H7 (cell line): ENCODE results near the gene USP17L15. TPM values are rescaled to one million over a fixed set of nuclear protein-coding genes. Genes with fewer than 3 reads are reported as not detected.
"Not testable (repeated sequence)": the region's sequence is repeated elsewhere in the genome, so short reads cannot be mapped to it uniquely, and the experiment has no call there.

ENCODE experiments used
- DNase-seq: peaks from one replicate; pipeline ENCODE4 v3.0.0; 2012
- H3K27me3 ChIP-seq: 2 replicates; pipeline ENCODE4 v1.6.0; 2011; ENCODE audit warnings: mild to moderate bottlenecking, low read length; ENCODE audit not compliant: control insufficient read depth, insufficient read depth
- H3K36me3 ChIP-seq: replicated peaks from 2 replicates; pipeline ENCODE4 v1.5.1; 2011; ENCODE audit warnings: low read length; ENCODE audit not compliant: control insufficient read depth, insufficient read depth
- H3K4me3 ChIP-seq: 2 replicates; pipeline ENCODE4 v1.5.1; 2011; ENCODE audit warnings: low read depth, mild to moderate bottlenecking, control low read depth, low read length, moderate library complexity; ENCODE audit not compliant: insufficient read depth
- total RNA-seq: library from RNA; depleted of rRNA; stranded (reverse); fragments of >200 nt; shearing (Covaris generic); gene quantifications from 2 replicates; pipeline ENCODE4 v1.2.3, GENCODE V29; 2014; rRNA removed

USP17L15 gene
- total RNA-seq = not detected in 2 replicates

GRCh38 chr4:9234085-9234484 is at the start of gene USP17L15:
Gene USP17L15, plus strand, starts transcription at chr4:9234385. Its CDS starts 0 bp downstream, at chr4:9234385.
- not testable (repeated sequence) for DNase-seq, H3K36me3 ChIP-seq, H3K4me3 ChIP-seq, H3K27me3 ChIP-seq

GRCh38 chr4:9210357-9210756 is 23.8 kb upstream of the USP17L15 start, which contains the start of gene USP17L10:
Gene USP17L10, plus strand, starts transcription at chr4:9210657. Its CDS starts 0 bp downstream, at chr4:9210657.
- not testable (repeated sequence) for H3K4me3 ChIP-seq, DNase-seq, H3K27me3 ChIP-seq, H3K36me3 ChIP-seq

- H3K27me3 ChIP-seq, H3K36me3 ChIP-seq, H3K4me3 ChIP-seq, DNase-seq: not testable (repeated sequence)
Measured at GRCh38 chr4:9214701-9215100, 19.5 kb upstream of the USP17L15 start.

- H3K36me3 ChIP-seq, DNase-seq, H3K27me3 ChIP-seq, H3K4me3 ChIP-seq: not testable (repeated sequence)
Measured at GRCh38 chr4:9215105-9215504, 19.1 kb upstream of the USP17L15 start, which contains the start of gene USP17L11. Gene USP17L11, plus strand, starts transcription at chr4:9215405. Its CDS starts 0 bp downstream, at chr4:9215405.

GRCh38 chr4:9219852-9220251 is 14.3 kb upstream of the USP17L15 start, which contains the start of gene USP17L12:
Gene USP17L12, plus strand, starts transcription at chr4:9220152. Its CDS starts 0 bp downstream, at chr4:9220152.
- not testable (repeated sequence) for H3K27me3 ChIP-seq, H3K4me3 ChIP-seq, H3K36me3 ChIP-seq, DNase-seq

GRCh38 chr4:9224596-9224995 is 9.6 kb upstream of the USP17L15 start, which contains the start of gene USP17L13:
Gene USP17L13, plus strand, starts transcription at chr4:9224896. Its CDS starts 0 bp downstream, at chr4:9224896.
- H3K4me3 ChIP-seq, H3K36me3 ChIP-seq, H3K27me3 ChIP-seq, DNase-seq: not testable (repeated sequence)

GRCh38 chr4:9230249-9230648 is 3.9 kb upstream of the USP17L15 start:
- H3K27me3 ChIP-seq, H3K36me3 ChIP-seq, H3K4me3 ChIP-seq, DNase-seq: not testable (repeated sequence)

GRCh38 chr4:9238461-9238860 is 4.3 kb downstream of the USP17L15 start:
- not testable (repeated sequence) for H3K4me3 ChIP-seq, H3K36me3 ChIP-seq, DNase-seq, H3K27me3 ChIP-seq

- DNase-seq = not testable (repeated sequence)
Measured at GRCh38 chr4:9243579-9243978, 9.4 kb downstream of the USP17L15 start, which contains the start of gene USP17L17. Gene USP17L17, plus strand, starts transcription at chr4:9243879. Its CDS starts 0 bp downstream, at chr4:9243879.

GRCh38 chr4:9247953-9248680 is 13.9 kb downstream of the USP17L15 start, which contains the start of gene USP17L18:
Gene USP17L18, plus strand, starts transcription at chr4:9248630. Its CDS starts 0 bp downstream, at chr4:9248630.
- DNase-seq, H3K27me3 ChIP-seq, H3K4me3 ChIP-seq, H3K36me3 ChIP-seq: not testable (repeated sequence)

More at GRCh38 chr4:9243579-9243978, 9.4 kb downstream of the USP17L15 start, which contains the start of gene USP17L17:
- not testable (repeated sequence) for H3K36me3 ChIP-seq, H3K27me3 ChIP-seq, H3K4me3 ChIP-seq

- H3K36me3 ChIP-seq, H3K4me3 ChIP-seq, DNase-seq, H3K27me3 ChIP-seq: not testable (repeated sequence)
Measured at GRCh38 chr4:9253078-9253477, 18.9 kb downstream of the USP17L15 start, which contains the start of gene USP17L19. Gene USP17L19, plus strand, starts transcription at chr4:9253378. Its CDS starts 0 bp downstream, at chr4:9253378.

- not testable (repeated sequence) for H3K36me3 ChIP-seq, H3K4me3 ChIP-seq, DNase-seq, H3K27me3 ChIP-seq
Measured at GRCh38 chr4:9257824-9258223, 23.6 kb downstream of the USP17L15 start, which contains the start of gene USP17L20. Gene USP17L20, plus strand, starts transcription at chr4:9258124. Its CDS starts 0 bp downstream, at chr4:9258124.

- not testable (repeated sequence) for H3K36me3 ChIP-seq, H3K27me3 ChIP-seq, H3K4me3 ChIP-seq, DNase-seq
Measured at GRCh38 chr4:9262572-9262971, 28.4 kb downstream of the USP17L15 start, which contains the start of gene USP17L21. Gene USP17L21, plus strand, starts transcription at chr4:9262872. Its CDS starts 0 bp downstream, at chr4:9262872.

GRCh38 chr4:9267319-9267718 is 33.1 kb downstream of the USP17L15 start, which contains the start of gene USP17L22:
Gene USP17L22, plus strand, starts transcription at chr4:9267619. Its CDS starts 0 bp downstream, at chr4:9267619.
- not testable (repeated sequence) for H3K4me3 ChIP-seq, DNase-seq

More at GRCh38 chr4:9267319-9267718, 33.1 kb downstream of the USP17L15 start, which contains the start of gene USP17L22:
- H3K27me3 ChIP-seq, H3K36me3 ChIP-seq: not testable (repeated sequence)
